GM19372 (cell line): ENCODE results near the gene VPS4A.

Source experiments
- ATAC-seq: cut with Tn5 transposase; IDR thresholded peaks from one replicate; pipeline ENCODE4 v1.9.1; 2021; ENCODE audit warnings: mild to moderate bottlenecking, low read depth, moderate library complexity; ENCODE audit not compliant: unreplicated experiment

Gene VPS4A

GRCh38 chr16:69306031-69306430, 5.1 kb upstream of the VPS4A start:
- ATAC-seq, result no peak

- ATAC-seq, result no peak
These were observed 4.1 kb upstream of the VPS4A start for GRCh38 chr16:69307091-69307490.

GRCh38 chr16:69307856-69308255, 3.3 kb upstream of the VPS4A start:
- ATAC-seq, result no peak

- ATAC-seq, result no peak
These were observed 1.8 kb upstream of the VPS4A start for GRCh38 chr16:69309316-69309715.

GRCh38 chr16:69311533-69312387, 610 bp downstream of the VPS4A start:
- peak; percentile 44 for ATAC-seq

GRCh38 chr16:69313469-69313868, 2.3 kb downstream of the VPS4A start:
- no peak for ATAC-seq

GRCh38 chr16:69314534-69314933, 3.4 kb downstream of the VPS4A start:
- no peak for ATAC-seq

GRCh38 chr16:69315486-69316311, 4.5 kb downstream of the VPS4A start:
- ATAC-seq, result no peak

- ATAC-seq, result no peak
These were observed 5.5 kb downstream of the VPS4A start for GRCh38 chr16:69316595-69317034.

GRCh38 chr16:69318177-69318910, 7.2 kb downstream of the VPS4A start:
- ATAC-seq, result no peak

- ATAC-seq, result no peak
These were observed 7.8 kb downstream of the VPS4A start for GRCh38 chr16:69318911-69319289.

GRCh38 chr16:69319381-69319780, 8.2 kb downstream of the VPS4A start:
- no peak for ATAC-seq

GRCh38 chr16:69319826-69320739, 8.9 kb downstream of the VPS4A start:
- no peak for ATAC-seq

- ATAC-seq, result no peak
These were observed 9.6 kb downstream of the VPS4A start for GRCh38 chr16:69320740-69321073.

GRCh38 chr16:69321080-69321479, 9.9 kb downstream of the VPS4A start:
- no peak for ATAC-seq

GRCh38 chr16:69322343-69322742, 11.2 kb downstream of the VPS4A start:
- no peak for ATAC-seq

GRCh38 chr16:69323415-69323814, 12.3 kb downstream of the VPS4A start:
- ATAC-seq, result no peak

- ATAC-seq, result no peak
These were observed 12.9 kb downstream of the VPS4A start for GRCh38 chr16:69324013-69324531.

GRCh38 chr16:69324585-69325253, 13.6 kb downstream of the VPS4A start:
- no peak for ATAC-seq
